Germinal center (tissue), 1 donor: ENCODE data around the gene SLITRK1.

ENCODE experiments used
- DNase-seq: peaks from one replicate; pipeline ENCODE4 v3.0.0; 2012; ENCODE audit warnings: mixed read lengths, low spot score

Gene SLITRK1

DNA sequence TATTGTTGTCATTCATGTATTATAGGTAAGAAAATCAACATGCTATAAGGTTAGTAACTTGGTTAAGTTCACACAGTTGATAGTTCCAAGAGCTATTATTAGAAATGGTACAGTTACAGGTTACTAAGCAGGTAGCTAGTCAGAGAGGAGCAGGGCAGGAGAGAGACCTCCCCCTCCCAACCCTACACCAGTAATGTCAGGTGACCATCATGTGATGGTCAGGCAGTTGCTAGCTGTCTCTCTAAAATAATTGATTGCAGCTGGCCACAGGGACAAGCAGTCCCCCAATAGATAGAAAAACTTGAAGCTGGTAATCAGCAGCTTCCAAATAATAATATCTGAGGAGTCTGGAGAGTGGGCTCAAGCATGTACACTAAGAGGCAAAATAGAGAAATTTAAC lies 14.6 kb downstream of the SLITRK1 start:
- DNase-seq = no peak

DNA sequence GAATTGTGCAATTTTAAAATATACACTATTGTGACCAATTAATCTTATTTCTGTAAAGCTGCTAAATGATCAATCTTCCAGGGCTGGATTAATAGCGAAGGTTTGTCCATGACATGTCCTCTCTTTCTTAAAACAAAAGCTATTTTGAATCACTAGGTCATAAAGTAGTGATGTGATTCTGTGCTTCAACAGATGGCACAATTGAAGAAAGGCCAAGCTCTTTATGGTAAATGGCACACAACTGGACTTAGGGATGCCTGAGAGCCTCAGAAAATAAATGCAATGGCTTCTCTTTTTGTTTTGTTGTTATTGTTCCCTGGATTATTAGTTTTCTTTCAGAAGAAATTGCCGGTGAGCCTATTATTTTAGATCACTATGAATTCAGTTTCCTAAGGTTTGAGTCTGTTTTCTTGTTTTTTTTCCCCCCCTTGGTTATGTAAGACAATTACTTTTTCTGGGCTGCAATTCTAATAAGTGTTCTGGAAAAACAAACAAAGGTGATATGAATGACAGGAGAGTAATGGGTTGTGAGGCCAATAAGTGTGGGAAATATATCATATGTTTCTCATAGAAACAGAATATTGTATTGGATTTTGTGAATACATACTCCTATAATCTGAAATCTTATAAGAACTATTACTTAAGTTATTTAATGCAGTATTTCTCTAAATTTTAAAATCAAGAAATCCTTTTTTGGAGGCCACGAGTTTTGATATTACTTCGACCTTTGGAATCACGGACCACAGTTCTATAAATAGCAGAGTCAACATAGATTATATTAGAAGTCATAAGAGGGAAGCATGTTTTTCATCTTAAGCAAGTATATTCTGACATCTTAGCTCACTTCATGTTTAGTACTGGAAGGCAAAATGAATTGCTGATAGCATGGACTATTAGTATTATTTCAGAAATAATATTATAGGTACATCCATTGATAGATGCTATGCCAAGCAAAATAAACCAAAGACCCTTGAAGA lies 16.8 kb downstream of the SLITRK1 start:
- no peak for DNase-seq

DNA sequence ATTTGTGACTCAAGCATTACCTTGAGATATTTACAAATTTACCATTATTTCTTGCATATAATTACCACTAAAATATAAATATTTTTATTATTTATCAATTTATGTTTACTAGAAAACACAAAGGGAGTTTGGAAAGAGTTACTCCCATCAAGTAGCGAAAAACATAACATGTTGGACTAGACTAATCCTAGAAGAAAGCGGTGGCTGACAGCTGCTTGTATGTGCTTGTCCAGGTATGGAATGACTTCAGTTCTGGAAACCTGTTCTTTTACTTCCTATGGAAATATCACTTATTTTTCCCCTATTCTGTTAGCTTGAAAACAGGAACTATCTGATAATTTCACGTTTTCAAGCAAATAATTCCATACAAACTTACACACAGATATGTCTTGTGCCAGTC lies 28.5 kb downstream of the SLITRK1 start:
- DNase-seq = no peak

DNA sequence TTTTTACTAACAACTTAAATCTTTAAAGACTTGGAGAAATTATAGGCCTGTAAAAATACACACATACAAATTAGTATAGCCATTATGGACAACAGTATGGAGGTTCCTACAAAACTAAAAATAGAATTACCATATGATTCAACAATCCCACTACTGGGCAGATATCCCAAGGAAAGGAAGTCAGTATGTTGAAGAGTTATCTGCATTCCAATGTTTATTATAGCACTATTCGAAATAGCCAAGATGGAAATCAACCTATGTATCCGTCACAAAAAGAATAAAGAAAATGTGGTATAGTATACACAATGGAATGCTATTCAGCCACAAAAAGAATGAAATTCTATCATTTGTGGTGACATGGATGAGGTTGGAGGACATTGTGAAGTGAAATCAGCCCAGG lies 37.2 kb downstream of the SLITRK1 start:
- DNase-seq = no peak

DNA sequence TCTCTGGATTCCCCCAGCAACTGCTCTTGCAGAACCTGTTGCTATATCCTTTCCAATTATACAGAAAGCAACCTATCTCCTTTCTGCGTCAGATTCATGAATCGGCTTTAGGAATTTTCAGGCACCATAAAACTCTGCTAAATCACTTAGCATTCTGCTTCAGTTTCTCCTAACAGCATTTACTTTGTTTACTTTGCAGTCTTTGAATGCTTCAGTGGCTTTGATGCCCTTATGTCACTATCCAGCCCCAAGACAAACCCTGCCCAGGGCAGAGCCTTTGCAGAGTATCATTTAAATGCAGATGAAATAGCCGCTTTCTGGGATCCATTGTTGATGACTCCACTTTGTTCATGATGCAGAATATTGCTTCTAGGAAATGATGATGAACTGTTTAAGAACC lies 43.1 kb downstream of the SLITRK1 start:
- no peak for DNase-seq

DNA sequence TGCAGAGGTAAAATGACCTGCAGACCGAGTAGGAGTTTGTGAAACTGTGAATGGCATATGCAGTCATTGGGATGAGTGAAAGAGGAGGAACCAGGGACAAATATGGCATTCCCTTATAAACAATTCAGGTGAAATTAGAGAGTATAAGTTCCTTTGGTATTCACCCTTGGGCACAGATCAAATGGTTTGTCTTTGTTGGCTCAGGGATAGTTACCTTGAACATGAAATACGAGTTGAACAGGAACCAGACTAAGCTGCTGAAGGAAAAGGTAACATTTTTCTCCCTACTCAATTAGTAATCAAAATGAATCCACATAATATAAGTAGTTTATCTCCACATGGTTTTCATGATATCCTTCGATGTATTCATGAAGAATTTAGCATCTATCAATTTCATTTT lies 50.5 kb downstream of the SLITRK1 start:
- DNase-seq = no peak

DNA sequence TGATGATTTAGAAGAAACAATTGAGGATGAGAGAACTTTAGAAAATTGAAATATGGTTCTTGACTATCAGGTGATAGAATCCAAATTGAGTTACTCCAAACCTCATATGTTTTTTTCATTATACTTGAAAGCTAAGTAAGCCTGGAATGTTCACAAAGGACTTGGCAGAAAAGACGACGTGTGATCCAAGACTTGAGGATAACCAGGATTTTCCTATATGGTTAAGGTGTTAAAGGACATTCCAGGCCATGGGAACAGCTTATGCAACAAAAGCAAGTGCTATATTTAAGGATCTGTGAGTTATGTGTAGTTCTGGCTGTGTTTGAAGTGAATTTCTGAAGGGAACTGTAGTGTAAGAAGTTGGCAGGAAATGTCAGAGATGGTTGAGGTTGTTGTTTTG lies 52.5 kb downstream of the SLITRK1 start:
- no peak for DNase-seq

DNA sequence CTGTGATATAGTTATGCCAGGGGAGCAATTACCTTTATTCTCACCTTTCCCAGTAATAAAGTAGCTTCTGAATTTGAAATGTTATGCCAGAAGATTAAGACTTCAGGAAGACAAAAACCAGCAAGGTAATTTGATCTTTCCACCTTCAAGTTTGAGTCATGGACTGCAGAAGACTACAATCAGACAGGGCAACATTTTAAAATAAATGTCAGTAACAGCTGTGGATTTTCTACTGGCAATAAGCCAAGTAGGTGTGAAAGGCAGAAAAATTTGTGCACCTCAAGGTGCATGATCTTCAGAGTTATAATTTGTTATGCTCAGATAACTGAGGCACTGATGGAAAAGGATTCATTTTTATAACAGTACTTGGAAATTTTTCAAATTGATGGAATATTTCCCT lies 54.9 kb downstream of the SLITRK1 start:
- no peak for DNase-seq
